Fibroblast of villous mesenchyme (primary cell): ENCODE data around the gene CYFIP2. TPM values are rescaled to one million over a fixed set of nuclear protein-coding genes. Genes with fewer than 3 reads are reported as not detected.
A peak's percentile ranks its signal among the peaks of the same experiment; 100 is the strongest.

Experiments
- DNase-seq: peaks from one replicate; pipeline ENCODE4 v3.0.0-alpha.2; 2010; ENCODE audit warnings: low read depth
- H3K4me3 ChIP-seq: 2 replicates; pipeline ENCODE4 v1.5.1; 2011; ENCODE audit warnings: low read depth, mild to moderate bottlenecking, low read length
- CTCF ChIP-seq: IDR thresholded peaks from 2 replicates; pipeline ENCODE4 v1.5.1; 2012; ENCODE audit warnings: low read depth, mild to moderate bottlenecking, low read length; ENCODE audit not compliant: insufficient read depth
- total RNA-seq: library from RNA; depleted of rRNA; stranded (reverse); fragments of >200 nt; gene quantifications from 2 replicates; pipeline ENCODE4 v1.2.3, GENCODE V29; 2012

Gene CYFIP2
- total RNA-seq, 1 donor, result 13.4 TPM

GRCh38 chr5:157352756-157353340 is 86.9 kb downstream of the CYFIP2 start:
- TF ChIP-seq CTCF, result no peak
- DNase-seq, result no peak
- H3K4me3 ChIP-seq, result no peak overlapping the region

- TF ChIP-seq CTCF, result peak; percentile 46
- no peak overlapping the region for H3K4me3 ChIP-seq
- no peak for DNase-seq
Measured at GRCh38 chr5:157354800-157355199, 88.9 kb downstream of the CYFIP2 start.

- H3K4me3 ChIP-seq, result no peak overlapping the region
- no peak for DNase-seq
- TF ChIP-seq CTCF, result no peak
Measured at GRCh38 chr5:157356576-157356975, 90.7 kb downstream of the CYFIP2 start.

GRCh38 chr5:157357823-157358222 is 91.9 kb downstream of the CYFIP2 start:
- no peak overlapping the region for H3K4me3 ChIP-seq
- DNase-seq, result no peak
- TF ChIP-seq CTCF, result no peak

GRCh38 chr5:157358871-157359270 is 92.9 kb downstream of the CYFIP2 start:
- DNase-seq, result no peak
- no peak for TF ChIP-seq CTCF
- no peak overlapping the region for H3K4me3 ChIP-seq

GRCh38 chr5:157359356-157360055 is 93.6 kb downstream of the CYFIP2 start:
- TF ChIP-seq CTCF, result no peak
- H3K4me3 ChIP-seq, result no peak overlapping the region
- no peak for DNase-seq
